ENCODE measurements around the gene TMEM170A.
A peak's percentile ranks its signal among the peaks of the same experiment; 100 is the strongest.
"Not testable (repeated sequence)": the region's sequence is repeated elsewhere in the genome, so short reads cannot be mapped to it uniquely, and the experiment has no call there.

Gene TMEM170A

GRCh38 chr16:75464122-75464918, at the start of gene TMEM170A:
Gene TMEM170A, minus strand, starts transcription at chr16:75464689. Its CDS starts 89 bp downstream, at chr16:75464600.
- in situ Hi-C loops (cut with HindIII; ENCODE audit: low sequenced_read_pairs) = no loop called here
- peak; percentile 99 for DNase-seq (ENCODE audit: low read depth, low spot score)
- TF ChIP-seq, protein P1, sequence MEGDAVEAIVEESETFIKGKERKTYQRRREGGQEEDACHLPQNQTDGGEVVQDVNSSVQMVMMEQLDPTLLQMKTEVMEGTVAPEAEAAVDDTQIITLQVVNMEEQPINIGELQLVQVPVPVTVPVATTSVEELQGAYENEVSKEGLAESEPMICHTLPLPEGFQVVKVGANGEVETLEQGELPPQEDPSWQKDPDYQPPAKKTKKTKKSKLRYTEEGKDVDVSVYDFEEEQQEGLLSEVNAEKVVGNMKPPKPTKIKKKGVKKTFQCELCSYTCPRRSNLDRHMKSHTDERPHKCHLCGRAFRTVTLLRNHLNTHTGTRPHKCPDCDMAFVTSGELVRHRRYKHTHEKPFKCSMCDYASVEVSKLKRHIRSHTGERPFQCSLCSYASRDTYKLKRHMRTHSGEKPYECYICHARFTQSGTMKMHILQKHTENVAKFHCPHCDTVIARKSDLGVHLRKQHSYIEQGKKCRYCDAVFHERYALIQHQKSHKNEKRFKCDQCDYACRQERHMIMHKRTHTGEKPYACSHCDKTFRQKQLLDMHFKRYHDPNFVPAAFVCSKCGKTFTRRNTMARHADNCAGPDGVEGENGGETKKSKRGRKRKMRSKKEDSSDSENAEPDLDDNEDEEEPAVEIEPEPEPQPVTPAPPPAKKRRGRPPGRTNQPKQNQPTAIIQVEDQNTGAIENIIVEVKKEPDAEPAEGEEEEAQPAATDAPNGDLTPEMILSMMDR (IDR thresholded peaks at IDR 0.05; ENCODE audit: low read depth, low read length) = peak; percentile 100
- H3K4me3 ChIP-seq (ENCODE audit: low read depth, low read length) = peak within 1 kb of the TSS; percentile 73

DNA sequence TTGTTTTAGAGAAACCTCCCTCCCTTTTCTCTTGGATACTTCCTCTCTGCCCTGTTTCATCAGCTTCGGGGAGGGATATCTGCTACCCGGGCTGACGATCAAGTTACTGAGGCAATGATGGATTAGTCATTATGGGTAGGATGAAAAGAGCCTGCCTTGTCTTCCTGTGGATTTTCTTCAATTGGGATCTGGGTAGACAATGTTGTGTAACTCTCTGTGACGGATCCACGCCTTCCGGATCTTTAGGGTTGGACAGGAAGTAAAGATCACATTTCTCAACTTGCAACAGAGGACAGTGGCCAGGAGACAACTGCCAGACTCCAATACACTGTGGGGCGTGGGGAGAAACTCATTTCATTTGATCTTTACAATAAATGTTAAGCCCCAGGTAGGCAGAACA, 42.1 kb upstream of the TMEM170A start:
- peak; percentile 69 for DNase-seq (ENCODE audit: low read depth, low spot score)
- TF ChIP-seq, protein P1 (IDR thresholded peaks at IDR 0.05; ENCODE audit: low read depth, low read length) = no peak
- in situ Hi-C loops (cut with HindIII; ENCODE audit: low sequenced_read_pairs) = no loop called here
- H3K4me3 ChIP-seq (ENCODE audit: low read depth, low read length) = no peak overlapping the region

DNA sequence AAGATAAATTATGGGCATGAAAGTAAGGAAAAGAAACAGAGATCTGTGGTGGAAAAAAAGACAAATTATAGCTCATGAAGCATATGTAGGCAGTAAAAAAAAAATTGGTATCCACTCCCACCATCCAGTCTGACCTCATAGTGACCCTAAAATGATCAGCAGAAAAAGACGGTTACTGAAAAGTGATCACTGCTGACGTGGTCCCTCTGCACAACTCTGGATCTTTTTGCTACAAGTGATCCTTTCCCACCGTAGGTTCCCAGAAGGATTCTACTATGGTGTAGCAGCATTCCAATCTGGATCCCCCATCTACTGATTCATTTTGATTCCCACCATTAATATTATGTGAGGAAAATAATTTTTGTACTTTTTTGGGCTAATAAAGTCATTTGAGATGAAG, 41.6 kb upstream of the TMEM170A start:
- in situ Hi-C loops (cut with HindIII; ENCODE audit: low sequenced_read_pairs) = no loop called here
- TF ChIP-seq, protein P1 (IDR thresholded peaks at IDR 0.05; ENCODE audit: low read depth, low read length) = no peak
- H3K4me3 ChIP-seq (ENCODE audit: low read depth, low read length) = no peak overlapping the region
- DNase-seq (ENCODE audit: low read depth, low spot score) = no peak

- DNase-seq (ENCODE audit: low read depth, low spot score) = no peak
- H3K4me3 ChIP-seq (ENCODE audit: low read depth, low read length) = no peak overlapping the region
- in situ Hi-C loops (cut with HindIII; ENCODE audit: low sequenced_read_pairs) = no loop called here
- TF ChIP-seq, protein P1 (IDR thresholded peaks at IDR 0.05; ENCODE audit: low read depth, low read length) = no peak
Observed at GRCh38 chr16:75503801-75504200, 39.3 kb upstream of the TMEM170A start.

GRCh38 chr16:75502916-75503605, 38.6 kb upstream of the TMEM170A start:
- H3K4me3 ChIP-seq (ENCODE audit: low read depth, low read length) = no peak overlapping the region
- no peak for DNase-seq (ENCODE audit: low read depth, low spot score)
- TF ChIP-seq, protein P1 (IDR thresholded peaks at IDR 0.05; ENCODE audit: low read depth, low read length) = no peak
- in situ Hi-C loops (cut with HindIII; ENCODE audit: low sequenced_read_pairs) = no loop called here

DNA sequence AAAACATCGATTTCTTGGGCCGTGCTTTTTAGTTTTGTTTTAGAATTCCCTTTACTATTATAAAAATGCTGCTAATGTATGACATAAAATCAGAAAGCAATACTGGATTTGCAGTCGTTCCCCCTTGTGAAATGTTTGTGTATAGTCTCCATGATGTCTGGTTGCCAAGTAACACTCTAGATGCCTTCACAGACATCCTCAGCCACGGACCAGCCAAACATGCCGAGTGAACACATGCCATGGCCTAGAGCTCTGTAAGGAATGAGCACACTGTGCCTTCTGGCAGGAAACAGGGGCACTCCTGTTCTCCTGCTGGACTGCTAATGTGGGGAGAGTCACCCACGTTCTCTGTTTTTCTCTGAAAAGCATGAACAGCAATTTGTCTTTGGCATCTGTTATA, 37.3 kb upstream of the TMEM170A start:
- in situ Hi-C loops (cut with HindIII; ENCODE audit: low sequenced_read_pairs); H3K4me3 ChIP-seq (ENCODE audit: low read depth, low read length): not testable (repeated sequence)
- peak; percentile 55 for DNase-seq (ENCODE audit: low read depth, low spot score)

DNA sequence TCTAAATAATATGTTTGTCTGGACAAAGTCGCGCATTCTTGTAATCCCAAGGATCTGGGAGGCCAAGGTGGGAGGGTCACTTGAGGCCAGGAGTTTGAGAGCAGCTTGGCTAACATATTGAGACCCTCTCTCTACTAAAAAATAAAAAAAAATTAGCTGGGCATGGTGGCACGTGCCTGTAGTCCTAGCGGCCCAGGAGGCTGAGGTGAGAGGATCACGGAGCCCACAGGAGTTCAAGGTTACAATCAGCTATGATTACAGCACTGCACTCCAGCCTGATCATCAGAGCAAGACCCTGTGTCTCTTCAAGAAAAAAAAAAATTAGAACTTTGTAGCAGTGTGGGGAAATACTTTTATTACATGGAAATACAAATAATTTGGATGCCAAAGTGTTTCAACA, 36.9 kb upstream of the TMEM170A start:
- no peak for DNase-seq (ENCODE audit: low read depth, low spot score)
- TF ChIP-seq, protein P1 (IDR thresholded peaks at IDR 0.05; ENCODE audit: low read depth, low read length) = no peak
- in situ Hi-C loops (cut with HindIII; ENCODE audit: low sequenced_read_pairs) = no loop called here
- no peak overlapping the region for H3K4me3 ChIP-seq (ENCODE audit: low read depth, low read length)

DNA sequence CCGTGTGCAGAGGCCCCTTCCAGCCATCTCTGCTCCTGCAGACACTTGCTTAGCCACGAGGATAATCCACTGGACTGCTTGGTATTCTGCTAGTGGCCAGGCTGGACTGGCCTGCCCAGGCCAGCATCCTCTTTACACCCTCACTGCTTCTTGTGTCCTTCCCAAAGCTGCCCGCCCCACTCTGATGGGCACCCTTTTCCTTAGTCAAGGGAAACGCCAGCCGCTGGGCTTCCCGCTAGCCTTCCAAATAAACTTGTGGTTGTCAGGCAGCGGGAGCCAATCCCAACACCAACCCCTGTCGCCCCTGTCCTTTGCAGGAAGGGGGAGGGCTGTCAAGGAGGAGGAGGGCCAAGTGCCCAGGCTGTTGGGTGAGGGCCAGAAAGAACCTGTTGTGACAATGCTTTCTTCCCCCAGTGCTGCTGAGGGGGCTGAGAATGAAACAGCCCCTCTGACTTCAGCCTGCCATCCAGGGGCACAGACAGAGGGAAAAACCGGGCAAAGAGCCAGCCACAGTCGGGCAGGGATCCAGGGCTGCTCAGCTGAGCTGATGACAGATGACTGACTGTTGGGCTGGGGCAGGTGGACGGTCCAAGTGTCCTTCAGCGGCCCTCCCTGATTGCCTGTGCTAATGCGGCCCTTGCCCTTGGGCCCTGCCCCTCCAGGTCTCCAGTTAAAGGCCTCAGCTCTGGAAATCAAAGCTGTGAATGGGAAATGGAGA, 34.3 kb upstream of the TMEM170A start:
- DNase-seq (ENCODE audit: low read depth, low spot score); H3K4me3 ChIP-seq (ENCODE audit: low read depth, low read length); in situ Hi-C loops (cut with HindIII; ENCODE audit: low sequenced_read_pairs): not testable (repeated sequence)
